Endothelial cell of umbilical vein (primary cell): ENCODE measurements around the gene PIGX. TPM values are rescaled to one million over a fixed set of nuclear protein-coding genes. Genes with fewer than 3 reads are reported as not detected.
A peak's percentile ranks its signal among the peaks of the same experiment; 100 is the strongest.

Experiments
- BruUV-seq: library from RNA; stranded (reverse); fragments of 400-500 nt; replicated peaks from 2 replicates; lab custom pipeline; 2021; lab: Mats Ljungman, UMichigan
- CTCF ChIA-PET: fragments of 300-600, 350-600 bp; sonication (Branson Sonifier 250); formaldehyde crosslinking; loops from one replicate; lab custom pipeline; 2021; ENCODE audit warnings: antibody characterized with exemption, inconsistent platforms; lab: Charles Lee
- POLR2A ChIA-PET: fragments of 300-600, 350-600 bp; sonication (Branson Sonifier 250); formaldehyde crosslinking; loops from one replicate; lab custom pipeline; 2021; ENCODE audit warnings: antibody characterized with exemption, inconsistent platforms; lab: Charles Lee
- DNase-seq: peaks from one replicate; pipeline ENCODE4 v3.0.0-alpha.2; 2011; ENCODE audit warnings: low read depth, low spot score
- FAIRE-seq: peaks from 2 replicates; lab custom pipeline; 2011; peaks lifted over from hg19 to GRCh38; lab: Jason Lieb, UNC
- H2AFZ ChIP-seq: 2 replicates; pipeline ENCODE4 v1.6.0; 2012; ENCODE audit warnings: low read depth, low read length, control low read depth, inconsistent platforms
- H3K27ac ChIP-seq: 2 replicates; pipeline ENCODE4 v1.5.1; 2011; ENCODE audit warnings: low read depth, mild to moderate bottlenecking, control low read depth, low read length, moderate library complexity; ENCODE audit not compliant: insufficient read depth
- H3K27me3 ChIP-seq, 2 experiments: 2 replicates each; pipeline versions ENCODE4 v1.6.0 to v1.6.1; 2011; ENCODE audit warnings: low read length in 2 of 2, mixed read lengths in 1 of 2; ENCODE audit not compliant: control insufficient read depth in 2 of 2, insufficient read depth in 2 of 2
- H3K36me3 ChIP-seq, 2 experiments: 2 replicates in 1 of 2; 3 replicates in 1 of 2; pipeline ENCODE4 v1.5.1; 2011; ENCODE audit warnings: low read length in 2 of 2, mild to moderate bottlenecking in 1 of 2, moderate library complexity in 1 of 2; ENCODE audit not compliant: control insufficient read depth in 2 of 2, insufficient read depth in 2 of 2; ENCODE audit errors: extremely low read depth in 1 of 2
- H3K4me1 ChIP-seq: 3 replicates; pipeline ENCODE4 v1.5.1; 2011; ENCODE audit warnings: mild to moderate bottlenecking, low read length; ENCODE audit not compliant: control insufficient read depth, insufficient read depth; ENCODE audit errors: extremely low read depth
- H3K4me2 ChIP-seq: 2 replicates; pipeline ENCODE4 v1.6.1; 2011; ENCODE audit warnings: low read length, control low read depth, mixed read lengths; ENCODE audit not compliant: insufficient read depth
- H3K4me3 ChIP-seq, 3 experiments: fragments of 200-600 bp in 1 of 3; sonication (generic), shearing (Covaris generic) in 1 of 3; replicated peaks in 1 of 3; 2 replicates each; pipeline ENCODE4 v1.5.1; 2011 to 2016; ENCODE audit warnings: control low read depth in 3 of 3, low read length in 3 of 3, mild to moderate bottlenecking in 2 of 3, inconsistent platforms in 1 of 3, low read depth in 1 of 3, moderate library complexity in 1 of 3; ENCODE audit not compliant: insufficient read depth in 1 of 3
- H3K79me2 ChIP-seq: 2 replicates; pipeline ENCODE4 v1.6.0; 2012; ENCODE audit warnings: low read length, inconsistent platforms; ENCODE audit not compliant: control insufficient read depth, insufficient read depth
- H3K9ac ChIP-seq: replicated peaks from 2 replicates; pipeline ENCODE3; 2011; ENCODE audit warnings: low read length, control low read depth; ENCODE audit not compliant: insufficient read depth; ENCODE audit errors: extremely low read depth
- H3K9me1 ChIP-seq: replicated peaks from 3 replicates; pipeline ENCODE4 v1.6.0; 2011; ENCODE audit warnings: mild to moderate bottlenecking, low read length; ENCODE audit not compliant: control insufficient read depth, insufficient read depth; ENCODE audit errors: extremely low read depth
- H3K9me3 ChIP-seq: replicated peaks from 2 replicates; pipeline ENCODE4 v1.5.1; 2012; ENCODE audit warnings: low read length, inconsistent platforms; ENCODE audit not compliant: control insufficient read depth, insufficient read depth
- H4K20me1 ChIP-seq: replicated peaks from 2 replicates; pipeline ENCODE3; 2011; ENCODE audit warnings: mild to moderate bottlenecking, low read length; ENCODE audit not compliant: control insufficient read depth, insufficient read depth; ENCODE audit errors: extremely low read depth
- CTCF ChIP-seq, 2 donors: IDR thresholded peaks; 1 replicate in 1 of 2; 2 replicates in 1 of 2; pipeline ENCODE4 v1.5.1; 2011; ENCODE audit warnings: low read length in 2 of 2, mild to moderate bottlenecking in 2 of 2, moderate library complexity in 2 of 2, control low read depth in 1 of 2, inconsistent platforms in 1 of 2, low read depth in 1 of 2; ENCODE audit not compliant: insufficient read depth in 1 of 2; ENCODE audit errors: extremely low read depth in 1 of 2
- EZH2 ChIP-seq: IDR thresholded peaks from 2 replicates; pipeline ENCODE4 v1.6.1; 2012; ENCODE audit warnings: borderline replicate concordance, low read depth, mild to moderate bottlenecking, moderate library complexity, low read length, inconsistent platforms; ENCODE audit not compliant: severe bottlenecking
- FOS ChIP-seq: IDR thresholded peaks from 2 replicates; pipeline ENCODE4 v1.6.1; 2011; ENCODE audit warnings: mild to moderate bottlenecking, low read length, moderate library complexity, borderline replicate concordance; ENCODE audit not compliant: insufficient read depth
- GATA2 ChIP-seq: IDR thresholded peaks from 2 replicates; pipeline ENCODE4 v1.7.0; 2011; ENCODE audit warnings: low read depth, mild to moderate bottlenecking, moderate library complexity, mixed read lengths, low read length; ENCODE audit not compliant: insufficient read length, insufficient read depth
- JUN ChIP-seq: IDR thresholded peaks from 2 replicates; pipeline ENCODE4 v1.6.1; 2011; ENCODE audit warnings: borderline replicate concordance, low read depth; ENCODE audit not compliant: insufficient read length, insufficient read depth
- MAX ChIP-seq: IDR thresholded peaks from 2 replicates; pipeline ENCODE4 v1.6.1; 2011; ENCODE audit not compliant: insufficient read depth, insufficient read length
- MYC ChIP-seq: IDR thresholded peaks from one replicate; pipeline ENCODE4 v1.6.1; 2011; ENCODE audit warnings: mild to moderate bottlenecking, low read depth, low read length
- POLR2A ChIP-seq: IDR thresholded peaks from 2 replicates; pipeline ENCODE4 v1.6.1; 2012; ENCODE audit warnings: low read depth, mild to moderate bottlenecking, control low read depth, low read length
- POLR2AphosphoS5 ChIP-seq: IDR thresholded peaks from 2 replicates; pipeline ENCODE4 v1.6.1; 2012; ENCODE audit warnings: low read depth, mild to moderate bottlenecking, control low read depth, low read length, moderate library complexity; ENCODE audit not compliant: insufficient read depth
- dilution Hi-C: fragments of 300-500 bp; cut with MboI; formaldehyde crosslinking; loops from one replicate; pipeline ENCODE4 v1.15.0; 2019; ENCODE audit warnings: low sequenced_read_pairs; ENCODE audit not compliant: extremely low pct_ligation_motif_present
- intact Hi-C: fragments of 100-400 bp; cut with micrococcal nuclease; formaldehyde crosslinking; loops from one replicate; pipeline ENCODE4 v1.10.0; 2022
- polyA plus RNA-seq, 4 experiments: library from polyadenylated mRNA; depleted of rRNA in 3 of 4; stranded (reverse) in 3 of 4; unstranded in 1 of 4; fragments of >200 nt; gene quantifications; 2 replicates each; pipeline versions ENCODE4 v1.2.1 to v1.2.3, GENCODE V29; 2011 to 2012; ENCODE audit warnings: missing spikeins in 1 of 4
- total RNA-seq: library from RNA; stranded (reverse); gene quantifications from 2 replicates; pipeline ENCODE4 v1.2.3, GENCODE V29; 2021

Gene PIGX
- total and polyA plus RNA-seq, 2 donors (not counting 3 experiments of a cell fraction or from before 2014, with no cell fraction given): 9.2 to 14.0 TPM

GRCh38 chr3:196740481-196741248 lies 28.5 kb downstream of the PIGX start:
- dilution Hi-C loops: no loop called here
- H3K27ac ChIP-seq: peak overlapping the region; percentile 61
- peak overlapping the region; percentile 49 for H2AFZ ChIP-seq
- ChIA-PET POLR2A (interaction anchor here (0.6 to 1.2 kb wide), 5 partner anchors 33 to 146 kb away, joined by 3 to 10 read pairs (median 5); partner anchors contain the start of gene SENP5), CTCF (interaction anchor here (0.7 to 2.0 kb wide), 9 partner anchors 11 to 1078 kb away, joined by 3 to 6 read pairs (median 4); no protein-coding TSS in a partner anchor)
- BruUV-seq: TSS peak; percentile 59
- no peaks in the 10 kb centered on the region for H3K27me3 ChIP-seq
- no peaks in the 10 kb centered on the region for H3K9me1 ChIP-seq
- peak; percentile 82 for FAIRE-seq
- peaks cover 55% of the 10 kb centered on the region for H3K79me2 ChIP-seq
- H3K9ac ChIP-seq: peak overlapping the region; percentile 89
- H3K36me3 ChIP-seq: no peaks in the 10 kb centered on the region
- H3K4me2 ChIP-seq: peak overlapping the region; percentile 91
- peak; percentile 61 for DNase-seq
- intact Hi-C loops: loop anchor here (1.0 to 5.0 kb wide), 3 partner anchors 28 to 1298 kb away; partner anchors contain the start of genes ACAP2, CEP19 and PIGX
- TF ChIP-seq JUN (no peak), EZH2 (no peak), POLR2AphosphoS5 (no peak), MYC (no peak), MAX (no peak), GATA2 (no peak), FOS (no peak), CTCF (IDR thresholded peaks at IDR 0.05; ENCODE audit: extremely low read depth in 1 of 2, insufficient read depth in 1 of 2, low read depth in 1 of 2, low read length in 2 of 2) (no peak), POLR2A (no peak)
- H3K9me3 ChIP-seq: no peaks in the 10 kb centered on the region
- H4K20me1 ChIP-seq: no peaks in the 10 kb centered on the region
- peak overlapping the region; percentile 78 to 95 (median 85) for H3K4me3 ChIP-seq
- peaks cover 5% of the 10 kb centered on the region for H3K4me1 ChIP-seq
